ENCODE data around the gene CALCB. TPM values are rescaled to one million over a fixed set of nuclear protein-coding genes. Genes with fewer than 3 reads are reported as not detected.
"Not testable (repeated sequence)": the region's sequence is repeated elsewhere in the genome, so short reads cannot be mapped to it uniquely, and the experiment has no call there.

The CALCB gene, protein sequence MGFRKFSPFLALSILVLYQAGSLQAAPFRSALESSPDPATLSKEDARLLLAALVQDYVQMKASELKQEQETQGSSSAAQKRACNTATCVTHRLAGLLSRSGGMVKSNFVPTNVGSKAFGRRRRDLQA
- total RNA-seq: not detected

DNA sequence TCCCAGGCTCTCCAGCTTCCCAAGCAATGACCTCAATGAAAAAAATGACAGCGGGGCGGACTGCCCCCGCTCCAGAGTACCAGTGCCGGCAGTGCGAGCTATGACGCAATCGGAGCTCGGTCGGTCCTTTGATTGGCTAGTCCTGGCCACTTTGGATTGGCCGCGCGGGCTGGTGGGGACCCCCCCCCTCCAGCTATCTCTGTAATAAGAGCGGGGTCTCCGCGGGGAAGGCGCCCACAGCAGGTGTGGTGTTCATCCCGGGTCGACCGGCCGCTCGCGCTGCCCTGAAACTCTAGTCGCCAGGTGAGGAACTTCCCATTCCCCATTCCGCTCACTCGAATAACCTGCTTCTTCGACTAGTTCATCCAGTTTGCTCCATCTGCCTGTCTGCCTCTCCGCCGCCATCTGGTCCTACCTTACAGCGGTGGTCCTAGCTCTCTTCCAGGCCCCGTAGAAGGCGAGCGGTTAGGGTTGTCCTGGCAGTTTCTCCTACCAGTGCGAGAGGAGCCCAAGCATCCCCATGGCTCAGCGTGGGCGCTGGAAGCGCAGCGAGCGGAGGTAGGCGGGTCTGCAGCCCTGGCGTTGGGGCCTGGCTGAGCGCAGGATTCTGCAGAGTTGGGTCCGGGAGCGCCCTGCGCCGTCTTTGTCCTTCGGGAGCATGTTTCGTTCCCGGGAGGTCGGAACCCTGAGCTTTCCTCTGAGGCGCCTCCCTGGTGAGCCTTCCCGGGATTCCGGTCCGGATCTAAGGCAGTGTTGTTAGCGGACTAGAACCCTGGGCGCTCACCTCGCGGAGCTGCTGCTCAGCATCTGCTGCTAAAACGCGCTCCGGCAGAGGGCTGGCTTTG lies at the start of gene CALCB:
Gene CALCB (plus strand): TSS at position 233 of the 845 bp plus-strand sequence. CDS start 1,126 bp downstream, outside the sequence.
- DNase-seq (ENCODE audit: low spot score in 2 of 2): no peak
- TF ChIP-seq, protein P1, sequence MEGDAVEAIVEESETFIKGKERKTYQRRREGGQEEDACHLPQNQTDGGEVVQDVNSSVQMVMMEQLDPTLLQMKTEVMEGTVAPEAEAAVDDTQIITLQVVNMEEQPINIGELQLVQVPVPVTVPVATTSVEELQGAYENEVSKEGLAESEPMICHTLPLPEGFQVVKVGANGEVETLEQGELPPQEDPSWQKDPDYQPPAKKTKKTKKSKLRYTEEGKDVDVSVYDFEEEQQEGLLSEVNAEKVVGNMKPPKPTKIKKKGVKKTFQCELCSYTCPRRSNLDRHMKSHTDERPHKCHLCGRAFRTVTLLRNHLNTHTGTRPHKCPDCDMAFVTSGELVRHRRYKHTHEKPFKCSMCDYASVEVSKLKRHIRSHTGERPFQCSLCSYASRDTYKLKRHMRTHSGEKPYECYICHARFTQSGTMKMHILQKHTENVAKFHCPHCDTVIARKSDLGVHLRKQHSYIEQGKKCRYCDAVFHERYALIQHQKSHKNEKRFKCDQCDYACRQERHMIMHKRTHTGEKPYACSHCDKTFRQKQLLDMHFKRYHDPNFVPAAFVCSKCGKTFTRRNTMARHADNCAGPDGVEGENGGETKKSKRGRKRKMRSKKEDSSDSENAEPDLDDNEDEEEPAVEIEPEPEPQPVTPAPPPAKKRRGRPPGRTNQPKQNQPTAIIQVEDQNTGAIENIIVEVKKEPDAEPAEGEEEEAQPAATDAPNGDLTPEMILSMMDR (IDR thresholded peaks at IDR 0.05): no peak
- peak within 1 kb of the TSS; percentile 52 to 62 for H3K4me3 ChIP-seq
- H3K36me3 ChIP-seq: no peaks in the 10 kb centered on the region
- no peak within 1 kb of the TSS for H3K27ac ChIP-seq
- H3K9me3 ChIP-seq: peaks cover 0 to 3% of the 10 kb centered on the region in 2 donors
- peaks cover 0 to 18% of the 10 kb centered on the region in 2 donors for H3K4me1 ChIP-seq
- intact Hi-C loops (cut with DNase I): loop anchor here (2.0 to 10.0 kb wide), 3 partner anchors 99 to 519 kb away; no protein-coding TSS in a partner anchor
- H3K27me3 ChIP-seq: no peaks in the 10 kb centered on the region

DNA sequence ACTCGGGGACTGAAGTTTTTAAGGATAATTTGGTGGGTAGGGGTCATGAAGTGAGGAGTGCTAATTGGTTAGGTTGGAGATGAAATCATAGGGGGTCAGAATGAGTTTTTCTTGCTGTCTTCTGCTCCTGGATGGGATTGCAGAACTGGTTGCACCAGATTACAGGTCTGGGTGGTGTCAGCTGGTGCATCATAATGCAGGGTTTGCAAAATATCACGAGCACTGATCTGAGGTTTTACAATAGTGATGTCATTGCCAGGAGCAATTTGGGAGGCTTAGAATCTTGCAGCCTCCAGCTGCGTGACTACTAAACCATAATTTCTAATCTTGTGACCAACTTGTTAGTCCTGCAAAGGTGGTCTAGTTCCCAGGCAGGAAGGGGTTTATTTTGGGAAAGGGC lies 46.4 kb upstream of the CALCB start:
- no peaks in the 10 kb centered on the region for H3K9me3 ChIP-seq
- no peak overlapping the region for H3K4me3 ChIP-seq
- H3K4me1 ChIP-seq: no peaks in the 10 kb centered on the region
- no peak for DNase-seq (ENCODE audit: low spot score in 2 of 2)
- no peaks in the 10 kb centered on the region for H3K27me3 ChIP-seq
- intact Hi-C loops (cut with DNase I): no loop called here
- TF ChIP-seq, protein P1 (IDR thresholded peaks at IDR 0.05): no peak
- no peak overlapping the region for H3K27ac ChIP-seq
- no peaks in the 10 kb centered on the region for H3K36me3 ChIP-seq

DNA sequence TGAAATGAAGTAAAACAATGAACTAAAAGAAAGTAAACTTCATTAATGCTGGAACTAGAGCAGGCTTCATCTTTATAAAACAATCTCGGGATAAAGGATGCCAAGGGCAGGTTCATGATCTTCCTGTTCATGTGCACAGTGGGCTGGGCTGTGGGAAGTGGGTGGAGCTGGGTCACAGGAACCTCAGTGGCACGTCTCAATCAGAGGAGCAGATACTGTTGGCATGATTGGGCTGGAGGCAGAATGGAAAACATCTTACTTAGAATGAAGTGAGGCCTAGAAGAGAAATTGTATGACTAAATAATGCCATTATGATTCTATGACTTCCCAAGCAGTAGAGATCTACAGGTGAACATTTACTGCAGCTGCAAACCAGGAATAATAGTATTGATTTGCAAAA lies 45.4 kb upstream of the CALCB start:
- H3K9me3 ChIP-seq: no peaks in the 10 kb centered on the region
- no peak overlapping the region for H3K4me3 ChIP-seq
- no peak for DNase-seq (ENCODE audit: low spot score in 2 of 2)
- no peaks in the 10 kb centered on the region for H3K27me3 ChIP-seq
- H3K36me3 ChIP-seq: no peaks in the 10 kb centered on the region
- intact Hi-C loops (cut with DNase I): no loop called here
- no peaks in the 10 kb centered on the region for H3K4me1 ChIP-seq
- TF ChIP-seq, protein P1 (IDR thresholded peaks at IDR 0.05): no peak
- no peak overlapping the region for H3K27ac ChIP-seq

DNA sequence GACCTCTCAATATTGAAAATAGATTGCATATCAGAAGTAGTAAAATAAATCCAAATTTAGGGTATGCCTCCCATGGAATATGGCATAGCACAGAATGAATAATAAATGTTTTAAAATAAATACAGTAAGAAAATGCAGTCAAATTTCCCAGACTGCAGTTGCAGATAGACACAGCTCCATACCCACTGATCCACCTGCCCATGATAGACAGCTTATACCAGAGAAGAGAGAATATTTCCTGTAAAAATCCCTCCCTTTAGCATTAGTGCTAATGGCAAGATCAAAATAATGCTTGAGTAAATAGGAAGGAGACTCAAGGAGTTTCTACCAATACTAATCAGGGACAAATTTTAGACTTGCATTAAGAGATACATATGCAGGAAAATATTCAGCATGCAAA lies 45.0 kb upstream of the CALCB start:
- Histone ChIP-seq H3K36me3 (no peaks in the 10 kb centered on the region), H3K4me1 (no peaks in the 10 kb centered on the region), H3K27ac (no peak overlapping the region), H3K4me3 (no peak overlapping the region), H3K27me3 (no peaks in the 10 kb centered on the region), H3K9me3 (no peaks in the 10 kb centered on the region)
- TF ChIP-seq, protein P1 (IDR thresholded peaks at IDR 0.05): no peak
- no peak for DNase-seq (ENCODE audit: low spot score in 2 of 2)
- intact Hi-C loops (cut with DNase I): no loop called here

DNA sequence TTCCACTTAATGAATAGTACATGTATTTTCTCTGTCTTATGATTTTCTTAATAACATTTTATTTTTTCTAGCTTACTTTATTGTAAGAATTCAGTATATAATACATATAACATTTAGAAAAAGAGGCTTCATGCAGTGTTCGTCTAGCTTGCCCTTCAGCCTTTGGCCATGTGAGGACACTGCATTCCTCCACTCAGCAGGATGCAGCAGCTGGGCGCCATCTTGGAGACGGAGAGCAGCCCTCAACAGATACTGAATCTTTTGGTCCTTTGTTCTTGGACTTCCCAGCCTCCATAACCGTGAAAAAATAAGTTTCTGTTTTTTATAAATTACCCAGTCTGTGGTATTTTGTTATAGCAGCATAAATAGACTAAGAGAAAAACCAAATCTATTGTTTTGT lies 41.4 kb upstream of the CALCB start:
- DNase-seq (ENCODE audit: low spot score in 2 of 2); H3K9me3 ChIP-seq; intact Hi-C loops (cut with DNase I); H3K36me3 ChIP-seq; H3K4me1 ChIP-seq; H3K27ac ChIP-seq; H3K27me3 ChIP-seq; H3K4me3 ChIP-seq: not testable (repeated sequence)

DNA sequence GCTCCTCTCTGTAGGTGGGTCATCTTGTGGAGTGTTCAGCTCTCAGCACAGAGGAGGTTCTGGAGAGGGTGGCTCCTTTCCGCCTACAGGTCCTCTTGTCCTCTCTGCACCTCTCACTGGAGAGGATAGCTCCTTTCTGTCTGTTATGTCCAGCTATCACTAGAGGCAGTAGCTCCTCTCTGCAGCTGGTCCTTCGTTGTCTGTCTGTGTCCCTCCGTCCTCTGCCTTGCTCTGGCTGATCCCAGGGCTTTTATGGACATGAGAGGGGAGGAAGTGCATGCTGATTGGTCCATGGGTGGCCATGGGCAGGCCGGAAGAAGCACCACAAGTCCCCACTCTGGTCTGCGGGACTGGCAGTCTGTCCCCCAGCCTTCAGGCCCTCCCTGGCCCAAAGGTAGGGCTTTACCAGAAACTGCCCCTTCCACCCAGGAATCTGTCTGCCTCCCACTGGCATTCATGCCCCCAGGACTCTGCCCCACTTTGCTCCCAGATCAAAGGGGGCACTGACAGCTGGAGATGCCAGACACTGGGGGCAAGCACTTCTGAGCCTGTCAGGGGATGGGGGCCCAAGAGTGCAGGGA lies 38.6 kb upstream of the CALCB start:
- Histone ChIP-seq H3K4me1 (no peaks in the 10 kb centered on the region), H3K27ac (no peak overlapping the region), H3K9me3 (no peaks in the 10 kb centered on the region), H3K36me3 (no peaks in the 10 kb centered on the region), H3K4me3 (no peak overlapping the region), H3K27me3 (no peaks in the 10 kb centered on the region)
- intact Hi-C loops (cut with DNase I): no loop called here
- TF ChIP-seq, protein P1 (IDR thresholded peaks at IDR 0.05): no peak
- no peak for DNase-seq (ENCODE audit: low spot score in 2 of 2)

All from ascending aorta (tissue), 2 donors.